Fibroblast of lung (primary cell): ENCODE data around the gene NEU3. TPM values are rescaled to one million over a fixed set of nuclear protein-coding genes. Genes with fewer than 3 reads are reported as not detected.
A peak's percentile ranks its signal among the peaks of the same experiment; 100 is the strongest.

Source experiments
- DNase-seq, 2 donors: peaks; one replicate each; pipeline versions ENCODE4 v3.0.0 to v3.0.0-alpha.2; 2010; ENCODE audit warnings: low read depth in 2 of 2
- H2AFZ ChIP-seq: 2 replicates; pipeline ENCODE4 v1.5.1; 2012; ENCODE audit warnings: low read length, control low read depth, inconsistent platforms
- H3K27ac ChIP-seq: 2 replicates; pipeline ENCODE4 v1.5.1; 2011; ENCODE audit warnings: low read length, control low read depth; ENCODE audit not compliant: insufficient read depth
- H3K27me3 ChIP-seq: 2 replicates; pipeline ENCODE4 v1.5.1; 2011; ENCODE audit warnings: mild to moderate bottlenecking, low read length; ENCODE audit not compliant: control insufficient read depth, insufficient read depth
- H3K36me3 ChIP-seq: 2 replicates; pipeline ENCODE4 v1.5.1; 2011; ENCODE audit warnings: low read length; ENCODE audit not compliant: control insufficient read depth, insufficient read depth
- H3K4me1 ChIP-seq: 2 replicates; pipeline ENCODE4 v1.5.1; 2011; ENCODE audit warnings: low read length; ENCODE audit not compliant: control insufficient read depth, insufficient read depth; ENCODE audit errors: extremely low read depth
- H3K4me2 ChIP-seq: 2 replicates; pipeline ENCODE4 v1.5.1; 2011; ENCODE audit warnings: low read length, control low read depth; ENCODE audit not compliant: insufficient read depth; ENCODE audit errors: extremely low read depth
- H3K4me3 ChIP-seq, 4 experiments: fragments of 200-600 bp in 1 of 4; sonication (generic) in 1 of 4; replicated peaks in 1 of 4; 2 replicates each; pipeline ENCODE4 v1.5.1; 2011 to 2016; ENCODE audit warnings: low read length in 4 of 4, low read depth in 3 of 4, mild to moderate bottlenecking in 3 of 4, control low read depth in 2 of 4, inconsistent platforms in 1 of 4, mixed read lengths in 1 of 4; ENCODE audit not compliant: insufficient read depth in 1 of 4; ENCODE audit errors: control extremely low read depth in 1 of 4
- H3K79me2 ChIP-seq: 2 replicates; pipeline ENCODE4 v1.5.1; 2012; ENCODE audit warnings: mild to moderate bottlenecking, low read length, inconsistent platforms; ENCODE audit not compliant: control insufficient read depth, insufficient read depth
- H3K9ac ChIP-seq: 2 replicates; pipeline ENCODE4 v1.5.1; 2011; ENCODE audit warnings: mild to moderate bottlenecking, low read length, control low read depth; ENCODE audit not compliant: insufficient read depth
- H3K9me3 ChIP-seq: 2 replicates; pipeline ENCODE4 v1.5.1; 2012; ENCODE audit warnings: low read depth, low read length; ENCODE audit not compliant: control insufficient read depth, insufficient read depth
- H4K20me1 ChIP-seq: 2 replicates; pipeline ENCODE4 v1.5.1; 2011; ENCODE audit warnings: low read length; ENCODE audit not compliant: control insufficient read depth, insufficient read depth; ENCODE audit errors: extremely low read depth
- CTCF ChIP-seq, 2 donors: IDR thresholded peaks in 1 of 2; conservative IDR thresholded peaks in 1 of 2; 1 replicate in 1 of 2; 2 replicates in 1 of 2; pipeline ENCODE4 v1.5.1; 2011 to 2012; ENCODE audit warnings: low read length in 2 of 2, control low read depth in 1 of 2, inconsistent platforms in 1 of 2, low read depth in 1 of 2, mild to moderate bottlenecking in 1 of 2
- EZH2 ChIP-seq: IDR thresholded peaks from 2 replicates; pipeline ENCODE4 v1.5.1; 2012; ENCODE audit warnings: low read length, control low read depth, mild to moderate bottlenecking; ENCODE audit errors: missing control alignments
- polyA plus RNA-seq, 2 donors: library from polyadenylated mRNA; depleted of rRNA in 1 of 2; stranded (reverse) in 1 of 2; unstranded in 1 of 2; fragments of >200 nt; gene quantifications; 2 replicates each; pipeline ENCODE4 v1.2.1, GENCODE V29; 2011 to 2012; ENCODE audit warnings: missing spikeins in 1 of 2
- total RNA-seq: library from RNA; depleted of rRNA; stranded (reverse); fragments of >200 nt; gene quantifications from 2 replicates; pipeline ENCODE4 v1.2.1, GENCODE V29; 2014

The NEU3 gene
- total and polyA plus RNA-seq, 2 donors (not counting 1 experiment from before 2014, with no cell fraction given): 5.0 to 6.6 TPM

GRCh38 chr11:75066061-75066460 is 77.3 kb downstream of the NEU3 start:
- Histone ChIP-seq H3K27me3 (peaks cover 5% of the 10 kb centered on the region), H3K9ac (no peak overlapping the region), H3K36me3 (no peaks in the 10 kb centered on the region), H3K4me1 (no peaks in the 10 kb centered on the region), H3K27ac (no peak overlapping the region), H3K4me2 (no peak overlapping the region), H3K79me2 (no peaks in the 10 kb centered on the region), H3K9me3 (no peaks in the 10 kb centered on the region), H3K4me3 (no peak overlapping the region), H4K20me1 (no peaks in the 10 kb centered on the region), H2AFZ (no peak overlapping the region)
- DNase-seq: peak; percentile 28 to 55
- TF ChIP-seq CTCF (conservative IDR thresholded peaks at IDR 0.05 in 1 of 2, IDR thresholded peaks at IDR 0.05 in 1 of 2; ENCODE audit: low read depth in 1 of 2, low read length in 2 of 2) (no peak), EZH2 (no peak)

Other genes starting within 250 kb of the NEU3 start
- gene RNF169, start 240.1 kb upstream of the NEU3 start, total RNA-seq: 24.4 and 32.2 TPM in 2 replicates
- gene RNF169, start 240.1 kb upstream of the NEU3 start, polyA plus RNA-seq: 11.6 and 12.3 TPM in 2 replicates
- 8.6 and 16.4 TPM in 2 replicates for gene XRRA1, start 39.8 kb upstream of the NEU3 start, total RNA-seq
- 5.0 and 5.5 TPM in 2 replicates for gene XRRA1, start 39.8 kb upstream of the NEU3 start, polyA plus RNA-seq
- 9.2 and 11.7 TPM in 2 replicates for gene SPCS2, start 39.7 kb upstream of the NEU3 start, total RNA-seq
- 87.4 and 97.9 TPM in 2 replicates for gene SPCS2, start 39.7 kb upstream of the NEU3 start, polyA plus RNA-seq
- gene OR2AT4, start 107.9 kb downstream of the NEU3 start, total RNA-seq: not detected in 2 replicates
- not detected in 2 replicates for gene OR2AT4, start 107.9 kb downstream of the NEU3 start, polyA plus RNA-seq
- under 0.01 TPM in 1 of 2 replicates, not detected in the other for gene SLCO2B1, start 162.2 kb downstream of the NEU3 start, total RNA-seq
- 0.09 TPM in 1 of 2 replicates, not detected in the other for gene SLCO2B1, start 162.2 kb downstream of the NEU3 start, polyA plus RNA-seq